Dermis microvascular lymphatic vessel endothelial cell (primary cell): ENCODE results near the gene TMEM259. TPM values are rescaled to one million over a fixed set of nuclear protein-coding genes. Genes with fewer than 3 reads are reported as not detected.

ENCODE experiments used
- DNase-seq, 2 donors: peaks; one replicate each; pipeline versions ENCODE4 v3.0.0 to v3.0.0-alpha.2; 2010; ENCODE audit warnings: low read depth in 2 of 2
- total RNA-seq: library from RNA; depleted of rRNA; stranded (reverse); fragments of >200 nt; gene quantifications from 2 replicates; pipeline ENCODE4 v1.2.1, GENCODE V29; 2014

TMEM259 gene
- total RNA-seq, 1 donor from 2014 or later, result 31.8 TPM

- no peak for DNase-seq
These were observed 31.4 kb downstream of the TMEM259 start for GRCh38 chr19:989381-990081.

- no peak for DNase-seq
These were observed 32.4 kb downstream of the TMEM259 start for GRCh38 chr19:988510-988909.

- no peak for DNase-seq
These were observed 32.8 kb downstream of the TMEM259 start for GRCh38 chr19:988081-988480.

- DNase-seq, result no peak
These were observed 34.8 kb downstream of the TMEM259 start for GRCh38 chr19:986083-986482.

- peak; percentile 62 to 86 for DNase-seq
These were observed 36.6 kb downstream of the TMEM259 start, which contains the start of gene WDR18 for GRCh38 chr19:984165-984967. Gene WDR18, plus strand, starts transcription at chr19:984345. Its CDS starts 9 bp downstream, at chr19:984354.

- DNase-seq, result peak in 1 of 2 donors; percentile 48
These were observed 38.3 kb downstream of the TMEM259 start for GRCh38 chr19:982567-983170.

GRCh38 chr19:980133-980998 is 40.6 kb downstream of the TMEM259 start:
- DNase-seq, result no peak

- no peak for DNase-seq
These were observed 41.6 kb downstream of the TMEM259 start for GRCh38 chr19:979318-979741.

GRCh38 chr19:977058-977464 is 43.9 kb downstream of the TMEM259 start:
- DNase-seq, result no peak

GRCh38 chr19:976476-976875 is 44.4 kb downstream of the TMEM259 start:
- DNase-seq, result no peak

GRCh38 chr19:974564-975257 is 46.2 kb downstream of the TMEM259 start:
- no peak for DNase-seq

- DNase-seq, result no peak
These were observed 47.0 kb downstream of the TMEM259 start for GRCh38 chr19:973726-974563.

- DNase-seq, result no peak
These were observed 48.6 kb downstream of the TMEM259 start for GRCh38 chr19:972281-972680.

- no peak for DNase-seq
These were observed 49.1 kb downstream of the TMEM259 start for GRCh38 chr19:971795-972194.

- no peak for DNase-seq
These were observed 50.2 kb downstream of the TMEM259 start for GRCh38 chr19:970695-971094.

GRCh38 chr19:966485-967088 is 54.3 kb downstream of the TMEM259 start:
- DNase-seq, result no peak

- peak in 1 of 2 donors; percentile 24 for DNase-seq
These were observed 55.9 kb downstream of the TMEM259 start for GRCh38 chr19:964761-965694.

GRCh38 chr19:964116-964520 is 56.8 kb downstream of the TMEM259 start:
- no peak for DNase-seq
